A673 (cell line): ENCODE data around the gene ETV3L. TPM values are rescaled to one million over a fixed set of nuclear protein-coding genes. Genes with fewer than 3 reads are reported as not detected.

ENCODE experiments used
- BruUV-seq: library from RNA; stranded (reverse); fragments of 400-500 nt; replicated peaks from 2 replicates; lab custom pipeline; 2021; lab: Mats Ljungman, UMichigan
- CTCF ChIA-PET: fragments of 300-600 bp; sonication (Branson Sonifier 250); formaldehyde crosslinking; loops from one replicate; lab custom pipeline; 2022; ENCODE audit warnings: antibody characterized with exemption; lab: Charles Lee
- POLR2A ChIA-PET: fragments of 300-600 bp; sonication (Branson Sonifier 250); formaldehyde crosslinking; loops from one replicate; lab custom pipeline; 2022; ENCODE audit warnings: antibody characterized with exemption; ENCODE audit not compliant: low non-redundant PET; lab: Charles Lee
- DNase-seq: peaks from one replicate; pipeline ENCODE4 v3.0.0-alpha.2; 2015; ENCODE audit warnings: low spot score
- H3K27ac ChIP-seq: fragments of 200-600 bp; sonication (generic); 2 replicates; pipeline ENCODE4 v1.5.1; 2016; ENCODE audit warnings: mixed run types, low read depth, mild to moderate bottlenecking, mixed read lengths, antibody characterized with exemption, low read length; ENCODE audit not compliant: poor library complexity, severe bottlenecking
- H3K27me3 ChIP-seq: fragments of 200-600 bp; sonication (generic); replicated peaks from 2 replicates; pipeline ENCODE4 v1.6.1; 2017; ENCODE audit warnings: mixed run types, low read depth, mild to moderate bottlenecking, mixed read lengths, antibody characterized with exemption, low read length; ENCODE audit not compliant: insufficient read depth, poor library complexity
- H3K36me3 ChIP-seq: fragments of 200-600 bp; sonication (generic); 2 replicates; pipeline ENCODE4 v1.6.1; 2016; ENCODE audit warnings: mixed run types, mild to moderate bottlenecking, mixed read lengths, antibody characterized with exemption, low read length; ENCODE audit not compliant: insufficient read depth, poor library complexity, severe bottlenecking
- H3K4me1 ChIP-seq: fragments of 200-600 bp; sonication (generic); 2 replicates; pipeline ENCODE4 v1.6.1; 2017; ENCODE audit warnings: mixed run types, mild to moderate bottlenecking, mixed read lengths, antibody characterized with exemption, low read length; ENCODE audit not compliant: insufficient read depth, poor library complexity, severe bottlenecking
- H3K4me3 ChIP-seq: fragments of 200-600 bp; sonication (generic); 2 replicates; pipeline ENCODE4 v1.5.1; 2016; ENCODE audit warnings: low read depth, mixed run types, mild to moderate bottlenecking, mixed read lengths, low read length; ENCODE audit not compliant: poor library complexity, severe bottlenecking
- H3K9me3 ChIP-seq: fragments of 200-600 bp; sonication (generic); 2 replicates; pipeline ENCODE4 v1.6.1; 2016; ENCODE audit warnings: mixed run types, low read depth, mild to moderate bottlenecking, mixed read lengths, antibody characterized with exemption, low read length; ENCODE audit not compliant: poor library complexity, severe bottlenecking
- EZH2 ChIP-seq: fragments of 200-600 bp; sonication (generic); IDR thresholded peaks from 2 replicates; pipeline ENCODE4 v1.6.1; 2017; ENCODE audit warnings: borderline replicate concordance, low read depth, mild to moderate bottlenecking, mixed read lengths, antibody characterized with exemption, low read length; ENCODE audit not compliant: poor library complexity, severe bottlenecking
- intact Hi-C: fragments of 100-400 bp; cut with micrococcal nuclease; formaldehyde crosslinking; loops from one replicate; pipeline ENCODE4 v1.10.0; 2022; ENCODE audit not compliant: unreplicated experiment
- total RNA-seq: library from RNA; stranded (reverse); gene quantifications from 2 replicates; pipeline ENCODE4 v1.2.3, GENCODE V29; 2021
- TF ChIP-seq, protein P1 (sequence below): fragments of 300-800, 200-600 bp; sonication (generic); conservative IDR thresholded peaks from 2 replicates; pipeline ENCODE4 v1.5.1; 2017; ENCODE audit warnings: low read depth, mild to moderate bottlenecking, antibody characterized with exemption, low read length, moderate library complexity, mixed read lengths

The ETV3L gene
- total RNA-seq, 1 experiment from 2014 or later, result not detected

DNA sequence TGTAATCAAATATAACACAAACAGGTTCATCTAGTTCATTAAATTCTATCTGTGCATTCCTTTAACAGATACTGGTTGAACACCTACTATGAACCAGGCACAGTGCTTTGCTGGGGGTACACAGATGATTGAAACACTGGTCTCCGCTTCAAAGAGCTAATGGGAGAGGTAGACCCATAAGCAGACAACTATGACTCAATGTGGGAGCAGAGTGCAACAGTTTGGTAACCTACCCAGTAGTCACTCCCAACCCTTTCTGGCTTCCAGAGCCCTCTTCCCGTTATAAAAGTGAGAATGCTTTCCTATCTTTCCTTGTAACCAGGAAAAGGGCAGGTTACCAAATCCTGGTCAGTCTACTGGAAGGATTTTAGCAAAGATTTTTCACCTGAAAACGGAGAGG, 46.6 kb upstream of the ETV3L start:
- H3K27ac ChIP-seq, result no peak overlapping the region
- H3K9me3 ChIP-seq, result no peaks in the 10 kb centered on the region
- intact Hi-C loops, result no loop called here

DNA sequence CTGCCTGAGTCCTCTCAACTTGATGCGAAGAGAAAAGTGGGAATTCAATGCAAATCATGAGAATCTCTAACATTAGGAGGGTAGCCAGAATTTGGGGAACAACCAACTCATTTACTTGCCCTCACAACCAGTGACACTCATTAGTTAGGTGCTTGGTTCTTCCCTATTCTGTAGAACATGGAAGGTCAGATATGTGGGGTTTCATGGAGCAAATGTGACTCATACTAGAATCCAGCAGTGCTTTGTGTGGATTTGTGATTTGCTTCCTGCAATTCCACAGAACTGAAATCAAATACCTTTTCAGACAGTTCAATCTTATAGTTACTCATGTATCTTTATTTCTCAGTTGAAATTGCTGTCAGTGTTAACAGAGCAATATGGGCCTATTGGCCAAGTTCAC, 45.5 kb upstream of the ETV3L start:
- BruUV-seq, result no TSS peak
- Histone ChIP-seq H3K4me3 (no peak overlapping the region), H3K9me3 (no peaks in the 10 kb centered on the region), H3K27ac (no peak overlapping the region), H3K36me3 (no peaks in the 10 kb centered on the region), H3K4me1 (peaks cover 57% of the 10 kb centered on the region), H3K27me3 (no peaks in the 10 kb centered on the region)
- CTCF ChIA-PET, result no interaction called here
- intact Hi-C loops, result no loop called here
- no peak for DNase-seq
- POLR2A ChIA-PET, result no interaction called here
- TF ChIP-seq, protein P1, sequence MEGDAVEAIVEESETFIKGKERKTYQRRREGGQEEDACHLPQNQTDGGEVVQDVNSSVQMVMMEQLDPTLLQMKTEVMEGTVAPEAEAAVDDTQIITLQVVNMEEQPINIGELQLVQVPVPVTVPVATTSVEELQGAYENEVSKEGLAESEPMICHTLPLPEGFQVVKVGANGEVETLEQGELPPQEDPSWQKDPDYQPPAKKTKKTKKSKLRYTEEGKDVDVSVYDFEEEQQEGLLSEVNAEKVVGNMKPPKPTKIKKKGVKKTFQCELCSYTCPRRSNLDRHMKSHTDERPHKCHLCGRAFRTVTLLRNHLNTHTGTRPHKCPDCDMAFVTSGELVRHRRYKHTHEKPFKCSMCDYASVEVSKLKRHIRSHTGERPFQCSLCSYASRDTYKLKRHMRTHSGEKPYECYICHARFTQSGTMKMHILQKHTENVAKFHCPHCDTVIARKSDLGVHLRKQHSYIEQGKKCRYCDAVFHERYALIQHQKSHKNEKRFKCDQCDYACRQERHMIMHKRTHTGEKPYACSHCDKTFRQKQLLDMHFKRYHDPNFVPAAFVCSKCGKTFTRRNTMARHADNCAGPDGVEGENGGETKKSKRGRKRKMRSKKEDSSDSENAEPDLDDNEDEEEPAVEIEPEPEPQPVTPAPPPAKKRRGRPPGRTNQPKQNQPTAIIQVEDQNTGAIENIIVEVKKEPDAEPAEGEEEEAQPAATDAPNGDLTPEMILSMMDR, result no peak
- TF ChIP-seq EZH2, result no peak

More for the DNA sequence above, 46.6 kb upstream of the ETV3L start:
- ChIA-PET CTCF (no interaction called here), POLR2A (no interaction called here)
- DNase-seq, result no peak
- no peak for TF ChIP-seq EZH2
- TF ChIP-seq, protein P1, result no peak
- H3K4me1 ChIP-seq, result peaks cover 61% of the 10 kb centered on the region
- H3K27me3 ChIP-seq, result no peaks in the 10 kb centered on the region
- no peaks in the 10 kb centered on the region for H3K36me3 ChIP-seq
- H3K4me3 ChIP-seq, result no peak overlapping the region
- BruUV-seq, result no TSS peak

DNA sequence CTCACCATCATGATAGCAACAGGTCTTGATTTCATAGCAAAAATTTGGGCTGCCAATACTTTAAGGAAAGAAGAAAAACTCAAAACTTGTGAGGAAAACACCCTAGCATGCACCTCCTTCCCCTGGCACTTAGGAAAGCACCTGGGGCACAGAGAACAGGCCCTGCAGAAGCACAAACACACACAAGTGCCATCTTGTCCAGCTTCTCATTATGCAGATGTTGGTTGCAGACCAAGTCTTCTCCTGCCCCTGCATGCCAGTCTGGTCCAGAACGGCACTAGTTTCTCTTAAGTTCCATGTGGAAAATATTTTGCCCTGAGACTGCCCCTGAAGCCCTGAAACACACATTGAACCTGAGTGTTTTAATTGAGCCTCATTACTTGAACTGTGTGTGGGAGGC, 44.9 kb upstream of the ETV3L start:
- H3K9me3 ChIP-seq, result no peaks in the 10 kb centered on the region
- intact Hi-C loops, result no loop called here
- no TSS peak for BruUV-seq
- no peak for DNase-seq
- ChIA-PET POLR2A (no interaction called here), CTCF (no interaction called here)
- no peak overlapping the region for H3K4me3 ChIP-seq
- TF ChIP-seq, protein P1, result no peak
- TF ChIP-seq EZH2, result no peak
- H3K27ac ChIP-seq, result no peak overlapping the region
- no peaks in the 10 kb centered on the region for H3K27me3 ChIP-seq
- no peaks in the 10 kb centered on the region for H3K36me3 ChIP-seq
- peaks cover 52% of the 10 kb centered on the region for H3K4me1 ChIP-seq
